H1 (cell line): Measurements from ENCODE around the gene MACF1. TPM values are rescaled to one million over a fixed set of nuclear protein-coding genes. Genes with fewer than 3 reads are reported as not detected.

Source experiments
- ASH2L ChIP-seq: fragments of 200-600, 300-600 bp; sonication (generic); IDR thresholded peaks from one replicate; pipeline ENCODE4 v1.7.1; 2017; ENCODE audit warnings: low read length
- ATF3 ChIP-seq: IDR thresholded peaks from 2 replicates; pipeline ENCODE4 v1.6.1; 2011; ENCODE audit warnings: low read depth, mild to moderate bottlenecking, low read length; ENCODE audit not compliant: insufficient read depth
- BACH1 ChIP-seq: IDR thresholded peaks from 2 replicates; pipeline ENCODE4 v1.6.1; 2012; ENCODE audit warnings: low read length, improper control_type of control experiment
- BRCA1 ChIP-seq: IDR thresholded peaks from 2 replicates; pipeline ENCODE4 v1.6.1; 2012; ENCODE audit warnings: low read depth, low read length, improper control_type of control experiment
- CBX5 ChIP-seq: fragments of 300-800, 300-1000 bp; sonication (generic); IDR thresholded peaks from 2 replicates; pipeline ENCODE4 v1.7.1; 2016; ENCODE audit warnings: antibody characterized with exemption, low read length, low read depth
- EGR1 ChIP-seq: IDR thresholded peaks from 2 replicates; pipeline ENCODE4 v1.6.1; 2011; ENCODE audit warnings: low read depth, low read length, borderline replicate concordance
- KDM4A ChIP-seq: IDR thresholded peaks from one replicate; pipeline ENCODE4 v1.7.1; 2012; ENCODE audit warnings: low read depth, mild to moderate bottlenecking, moderate library complexity, low read length, inconsistent platforms; ENCODE audit not compliant: severe bottlenecking
- MAFK ChIP-seq: IDR thresholded peaks from 2 replicates; pipeline ENCODE4 v1.6.1; 2012; ENCODE audit warnings: low read depth, mild to moderate bottlenecking, improper control_type of control experiment, low read length
- RBBP5 ChIP-seq: IDR thresholded peaks from 2 replicates; pipeline ENCODE4 v1.7.1; 2012; ENCODE audit warnings: low read depth, mild to moderate bottlenecking, inconsistent platforms, low read length, moderate library complexity, borderline replicate concordance
- polyA plus RNA-seq, 7 experiments: library from polyadenylated mRNA; depleted of rRNA in 3 of 7; stranded (reverse) in 5 of 7; unstranded in 2 of 7; fragments of >200 nt in 5 of 7; fragments of 200-250 nt in 2 of 7; gene quantifications; 1 replicate in 5 of 7; 2 replicates in 1 of 7; 4 replicates in 1 of 7; pipeline versions ENCODE4 v1.2.1 to v1.2.3, GENCODE V29; 2011 to 2013; ENCODE audit warnings: missing spikeins in 2 of 7, mixed read lengths in 2 of 7
- total RNA-seq: library from RNA; stranded (reverse); fragmentation: NEBNext Ultra II Directional; extraction: Animal tissue kit (Norgen Biotek cat#: 25700); gene quantifications from 2 replicates; pipeline ENCODE4 v1.2.1, GENCODE V29; 2021
- TF ChIP-seq, protein P1 (sequence below): IDR thresholded peaks from 2 replicates; pipeline ENCODE4 v1.6.1; 2012; ENCODE audit warnings: inconsistent platforms

The MACF1 gene
- total and polyA plus RNA-seq, 2 of the 8 experiments (the other 6 are each of a cell fraction or from before 2014, with no cell fraction given) = 59.8 to 285 TPM

- TF ChIP-seq KDM4A (no peak), MAFK (no peak), BRCA1 (no peak), RBBP5 (no peak), ATF3 (no peak), EGR1 (no peak), BACH1 (no peak), CBX5 (no peak), ASH2L (no peak)
- TF ChIP-seq, protein P1, sequence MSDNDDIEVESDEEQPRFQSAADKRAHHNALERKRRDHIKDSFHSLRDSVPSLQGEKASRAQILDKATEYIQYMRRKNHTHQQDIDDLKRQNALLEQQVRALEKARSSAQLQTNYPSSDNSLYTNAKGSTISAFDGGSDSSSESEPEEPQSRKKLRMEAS = no peak
Observed at GRCh38 chr1:39489567-39490239, 285.2 kb downstream of the MACF1 start (continued).
